Tibial nerve (tissue), 4 donors: ENCODE data around the gene TMEM217.

Experiments
- EP300 ChIP-seq, 2 donors: sonication (generic); formaldehyde crosslinking; IDR thresholded peaks; one replicate each; pipeline ENCODE4 v1.6.1; 2017; ENCODE audit warnings: antibody characterized with exemption in 2 of 2, mild to moderate bottlenecking in 1 of 2
- POLR2A ChIP-seq, 2 donors: fragments of 450-650 bp; IDR thresholded peaks; one replicate each; pipeline ENCODE4 v1.6.1; 2017; ENCODE audit warnings: antibody characterized with exemption in 2 of 2, mild to moderate bottlenecking in 2 of 2, moderate library complexity in 2 of 2
- TF ChIP-seq, protein P1 (sequence below), 5 experiments: fragments of 200-600 bp in 3 of 5; fragments of 450-650 bp in 2 of 5; sonication (generic) in 3 of 5; IDR thresholded peaks; one replicate each; pipeline ENCODE4 v1.5.1; 2016 to 2019; ENCODE audit warnings: antibody characterized with exemption in 5 of 5, mild to moderate bottlenecking in 3 of 5, moderate library complexity in 2 of 5

DNA sequence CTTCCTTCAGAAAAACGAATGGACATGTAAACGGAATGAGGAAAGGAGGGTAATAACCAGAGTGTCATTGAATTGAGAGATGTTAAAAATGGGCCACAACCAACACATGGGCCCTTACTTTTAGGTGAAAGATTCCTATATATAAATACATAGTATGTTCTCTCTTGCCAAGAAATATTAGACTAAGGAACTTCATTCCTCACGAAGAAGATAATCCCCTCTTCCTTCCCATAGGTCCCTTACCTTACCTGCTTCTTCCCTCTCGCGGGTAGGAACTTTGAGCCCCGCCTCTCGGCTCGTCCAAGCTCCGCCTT is 667 bp downstream of the TMEM217 start:
- TF ChIP-seq, protein P1, sequence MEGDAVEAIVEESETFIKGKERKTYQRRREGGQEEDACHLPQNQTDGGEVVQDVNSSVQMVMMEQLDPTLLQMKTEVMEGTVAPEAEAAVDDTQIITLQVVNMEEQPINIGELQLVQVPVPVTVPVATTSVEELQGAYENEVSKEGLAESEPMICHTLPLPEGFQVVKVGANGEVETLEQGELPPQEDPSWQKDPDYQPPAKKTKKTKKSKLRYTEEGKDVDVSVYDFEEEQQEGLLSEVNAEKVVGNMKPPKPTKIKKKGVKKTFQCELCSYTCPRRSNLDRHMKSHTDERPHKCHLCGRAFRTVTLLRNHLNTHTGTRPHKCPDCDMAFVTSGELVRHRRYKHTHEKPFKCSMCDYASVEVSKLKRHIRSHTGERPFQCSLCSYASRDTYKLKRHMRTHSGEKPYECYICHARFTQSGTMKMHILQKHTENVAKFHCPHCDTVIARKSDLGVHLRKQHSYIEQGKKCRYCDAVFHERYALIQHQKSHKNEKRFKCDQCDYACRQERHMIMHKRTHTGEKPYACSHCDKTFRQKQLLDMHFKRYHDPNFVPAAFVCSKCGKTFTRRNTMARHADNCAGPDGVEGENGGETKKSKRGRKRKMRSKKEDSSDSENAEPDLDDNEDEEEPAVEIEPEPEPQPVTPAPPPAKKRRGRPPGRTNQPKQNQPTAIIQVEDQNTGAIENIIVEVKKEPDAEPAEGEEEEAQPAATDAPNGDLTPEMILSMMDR (IDR thresholded peaks at IDR 0.05) = no peak
- TF ChIP-seq EP300 (IDR thresholded peaks at IDR 0.05) (no peak), POLR2A (IDR thresholded peaks at IDR 0.05) (no peak)
